Liver (tissue), 9 donors: ENCODE data around the gene FSD1. TPM values are rescaled to one million over a fixed set of nuclear protein-coding genes. Genes with fewer than 3 reads are reported as not detected.

Experiments used
- DNase-seq: peaks from one replicate; pipeline ENCODE4 v3.0.0-alpha.2; 2017; ENCODE audit warnings: low spot score
- H3K27ac ChIP-seq, 2 donors: one replicate each; pipeline ENCODE4 v1.7.0; 2013; ENCODE audit warnings: inconsistent platforms in 2 of 2, low read length in 2 of 2, control low read depth in 1 of 2, low read depth in 1 of 2, mild to moderate bottlenecking in 1 of 2
- H3K27me3 ChIP-seq, 4 donors: one replicate each; pipeline versions ENCODE4 v1.6.1 to v1.7.0; 2013; ENCODE audit warnings: low read length in 3 of 4, inconsistent platforms in 1 of 4, mild to moderate bottlenecking in 1 of 4, moderate library complexity in 1 of 4; ENCODE audit not compliant: control insufficient read depth in 4 of 4, insufficient read depth in 4 of 4
- H3K36me3 ChIP-seq, 4 donors: one replicate each; pipeline versions ENCODE4 v1.6.1 to v1.7.0; 2013; ENCODE audit warnings: low read length in 3 of 4, mild to moderate bottlenecking in 3 of 4, low read depth in 1 of 4, moderate library complexity in 1 of 4; ENCODE audit not compliant: control insufficient read depth in 4 of 4, insufficient read depth in 3 of 4
- H3K4me1 ChIP-seq, 4 donors: one replicate each; pipeline versions ENCODE4 v1.6.1 to v1.7.0; 2013; ENCODE audit warnings: low read length in 3 of 4, mild to moderate bottlenecking in 3 of 4, moderate library complexity in 1 of 4; ENCODE audit not compliant: control insufficient read depth in 4 of 4, insufficient read depth in 4 of 4
- H3K4me3 ChIP-seq, 3 donors: one replicate each; pipeline versions ENCODE4 v1.6.1 to v1.7.0; 2013; ENCODE audit warnings: low read length in 3 of 3, control low read depth in 1 of 3, low read depth in 1 of 3, mild to moderate bottlenecking in 1 of 3
- H3K9ac ChIP-seq, 2 donors: one replicate each; pipeline ENCODE4 v1.7.0; 2013; ENCODE audit warnings: low read length in 2 of 2, mild to moderate bottlenecking in 2 of 2, moderate library complexity in 2 of 2, control low read depth in 1 of 2, low read depth in 1 of 2
- H3K9me3 ChIP-seq, 4 donors: one replicate each; pipeline versions ENCODE4 v1.6.1 to v1.7.0; 2013; ENCODE audit warnings: low read length in 3 of 4; ENCODE audit not compliant: control insufficient read depth in 4 of 4
- EGR1 ChIP-seq, 2 donors: IDR thresholded peaks; 2 replicates each; pipeline ENCODE4 v1.6.1; 2016 to 2018; ENCODE audit warnings: antibody characterized with exemption in 2 of 2, low read depth in 2 of 2
- FOXA1 ChIP-seq: IDR thresholded peaks from 2 replicates; pipeline ENCODE4 v1.6.1; 2016; ENCODE audit warnings: antibody characterized with exemption
- FOXA2 ChIP-seq: IDR thresholded peaks from 2 replicates; pipeline ENCODE4 v1.6.1; 2016; ENCODE audit warnings: antibody characterized with exemption
- GABPA ChIP-seq, 2 donors: IDR thresholded peaks in 1 of 2; conservative IDR thresholded peaks in 1 of 2; 2 replicates each; pipeline ENCODE4 v1.6.1; 2016; ENCODE audit warnings: antibody characterized with exemption in 2 of 2, mild to moderate bottlenecking in 1 of 2, moderate library complexity in 1 of 2
- HNF4A ChIP-seq, 2 donors: conservative IDR thresholded peaks; 2 replicates each; pipeline ENCODE4 v1.6.1; 2016; ENCODE audit warnings: antibody characterized with exemption in 2 of 2, mild to moderate bottlenecking in 2 of 2
- HNF4G ChIP-seq: IDR thresholded peaks from 2 replicates; pipeline ENCODE4 v1.6.1; 2016; ENCODE audit warnings: antibody characterized with exemption
- JUND ChIP-seq, 2 donors: IDR thresholded peaks; 2 replicates each; pipeline ENCODE4 v1.6.1; 2016; ENCODE audit warnings: antibody characterized with exemption in 2 of 2
- NR2F2 ChIP-seq: IDR thresholded peaks from 2 replicates; pipeline ENCODE4 v1.6.1; 2016; ENCODE audit warnings: antibody characterized with exemption
- RAD21 ChIP-seq, 2 donors: IDR thresholded peaks; 2 replicates each; pipeline ENCODE4 v1.6.1; 2016; ENCODE audit warnings: antibody characterized with exemption in 2 of 2, mild to moderate bottlenecking in 2 of 2
- RXRA ChIP-seq, 2 donors: IDR thresholded peaks; 2 replicates each; pipeline ENCODE4 v1.6.1; 2017 to 2018; ENCODE audit warnings: antibody characterized with exemption in 2 of 2, mild to moderate bottlenecking in 1 of 2
- SP1 ChIP-seq: IDR thresholded peaks from 2 replicates; pipeline ENCODE4 v1.6.1; 2018; ENCODE audit warnings: antibody characterized with exemption, mild to moderate bottlenecking
- TAF1 ChIP-seq: conservative IDR thresholded peaks from 2 replicates; pipeline ENCODE4 v1.6.1; 2016; ENCODE audit warnings: antibody characterized with exemption, mild to moderate bottlenecking
- YY1 ChIP-seq: IDR thresholded peaks from 2 replicates; pipeline ENCODE4 v1.6.1; 2016; ENCODE audit warnings: antibody characterized with exemption, mild to moderate bottlenecking
- WGBS: extraction: QIAGEN DNeasy Blood & Tissue Kit; methylation state at CpG from one replicate; pipeline ENCODE4 v1.1.7; 2013; 5-methylcytosine and 5-hydroxymethylcytosine counted together
- polyA plus RNA-seq, 2 donors: library from polyadenylated mRNA; stranded (reverse) in 1 of 2; unstranded in 1 of 2; fragments of 200-250 nt in 1 of 2; fragments of >200 nt in 1 of 2; fragmentation: Nextera tagmentation in 1 of 2; extraction: Ambion mirVana in 1 of 2; gene quantifications; one replicate each; pipeline versions ENCODE4 v1.2.1 to v1.2.3, GENCODE V29; 2013 to 2015
- total RNA-seq, 2 donors: library from RNA; depleted of rRNA; stranded (reverse); fragments of >200 nt; gene quantifications; one replicate each; pipeline ENCODE4 v1.2.3, GENCODE V29; 2014
- TF ChIP-seq, protein P1 (sequence below): IDR thresholded peaks from 2 replicates; pipeline ENCODE4 v1.6.1; 2016; ENCODE audit warnings: antibody characterized with exemption, mild to moderate bottlenecking
- TF ChIP-seq, protein P2 (sequence below): IDR thresholded peaks from 2 replicates; pipeline ENCODE4 v1.6.1; 2016; ENCODE audit warnings: antibody characterized with exemption
- TF ChIP-seq, protein P3 (sequence below): fragments of 150-350 bp; IDR thresholded peaks from 2 replicates; pipeline ENCODE4 v1.5.1; 2017; ENCODE audit warnings: improper control_type of control experiment, low read depth, low read length; ENCODE audit not compliant: missing input control
- TF ChIP-seq, protein P4 (sequence below): IDR thresholded peaks from 2 replicates; pipeline ENCODE4 v1.6.1; 2016; ENCODE audit warnings: antibody characterized with exemption
- TF ChIP-seq, protein P5 (sequence below): IDR thresholded peaks from 2 replicates; pipeline ENCODE4 v1.6.1; 2016; ENCODE audit warnings: antibody characterized with exemption
- donor health status: healthy.
- donor health status: healthy.
- donor health status: healthy.
- donor health status: healthy.
- donor health status: healthy.

Gene FSD1
- total and polyA plus RNA-seq, 4 donors, result 0.05 to 0.92 (median 0.19) TPM; not detected in 1

DNA sequence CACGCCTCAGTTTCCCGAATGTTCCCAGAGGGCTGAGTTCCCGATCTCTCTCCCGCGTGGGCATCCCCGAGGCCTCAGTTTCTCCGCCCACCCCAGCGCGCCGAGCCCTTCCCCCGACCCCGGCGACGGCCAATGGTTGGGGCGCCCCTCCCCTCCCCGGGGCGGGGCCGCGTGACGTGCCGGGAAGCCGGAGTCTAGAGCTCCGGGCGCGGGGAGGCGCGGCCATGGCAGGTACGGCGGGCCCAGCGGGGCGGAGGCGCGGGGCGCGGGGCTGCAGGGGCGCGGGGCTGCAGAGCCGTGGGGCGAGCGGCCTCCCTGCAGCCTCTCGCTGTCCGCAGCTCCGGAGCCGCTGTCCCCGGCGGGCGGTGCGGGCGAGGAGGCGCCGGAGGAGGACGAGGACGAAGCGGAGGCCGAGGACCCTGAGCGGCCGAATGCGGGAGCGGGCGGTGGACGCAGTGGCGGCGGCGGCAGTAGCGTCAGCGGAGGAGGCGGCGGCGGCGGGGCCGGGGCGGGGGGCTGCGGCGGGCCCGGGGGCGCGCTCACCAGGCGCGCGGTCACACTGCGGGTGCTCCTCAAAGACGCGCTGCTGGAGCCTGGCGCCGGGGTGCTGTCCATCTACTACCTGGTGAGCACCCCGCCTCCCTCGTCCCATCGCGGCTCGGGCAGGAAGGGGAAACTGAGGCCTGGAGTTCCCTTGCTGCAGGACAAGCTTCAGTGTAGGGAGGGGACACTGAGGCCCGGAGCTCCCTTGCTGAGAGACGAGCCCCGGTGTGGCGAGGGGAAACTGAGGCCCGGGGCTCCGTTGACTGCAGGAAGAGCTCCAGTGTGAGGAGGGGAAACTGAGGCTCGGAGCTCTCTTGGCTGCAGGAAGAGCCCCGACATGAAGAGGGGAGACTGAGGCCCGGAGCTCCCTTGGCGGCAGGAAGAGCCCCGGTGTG, 39.2 kb downstream of the FSD1 start, which contains the start of gene MPND:
TSS of gene MPND (plus strand) at position 193 of the 938 bp plus-strand sequence. CDS start at position 225, 32 bp downstream.
- Histone ChIP-seq H3K36me3 (peaks cover 0 to 2% (median 0%) of the 10 kb centered on the region in 4 donors), H3K9me3 (no peaks in the 10 kb centered on the region), H3K27ac (peak within 1 kb of the TSS; percentile 93 to 95), H3K4me3 (peak within 1 kb of the TSS; percentile 69 to 84 (median 82)), H3K27me3 (no peaks in the 10 kb centered on the region), H3K4me1 (peaks cover 8 to 57% (median 47%) of the 10 kb centered on the region in 4 donors), H3K9ac (peak within 1 kb of the TSS; percentile 10 to 75)
- DNase-seq, result peak; percentile 92
- TF ChIP-seq, protein P1, sequence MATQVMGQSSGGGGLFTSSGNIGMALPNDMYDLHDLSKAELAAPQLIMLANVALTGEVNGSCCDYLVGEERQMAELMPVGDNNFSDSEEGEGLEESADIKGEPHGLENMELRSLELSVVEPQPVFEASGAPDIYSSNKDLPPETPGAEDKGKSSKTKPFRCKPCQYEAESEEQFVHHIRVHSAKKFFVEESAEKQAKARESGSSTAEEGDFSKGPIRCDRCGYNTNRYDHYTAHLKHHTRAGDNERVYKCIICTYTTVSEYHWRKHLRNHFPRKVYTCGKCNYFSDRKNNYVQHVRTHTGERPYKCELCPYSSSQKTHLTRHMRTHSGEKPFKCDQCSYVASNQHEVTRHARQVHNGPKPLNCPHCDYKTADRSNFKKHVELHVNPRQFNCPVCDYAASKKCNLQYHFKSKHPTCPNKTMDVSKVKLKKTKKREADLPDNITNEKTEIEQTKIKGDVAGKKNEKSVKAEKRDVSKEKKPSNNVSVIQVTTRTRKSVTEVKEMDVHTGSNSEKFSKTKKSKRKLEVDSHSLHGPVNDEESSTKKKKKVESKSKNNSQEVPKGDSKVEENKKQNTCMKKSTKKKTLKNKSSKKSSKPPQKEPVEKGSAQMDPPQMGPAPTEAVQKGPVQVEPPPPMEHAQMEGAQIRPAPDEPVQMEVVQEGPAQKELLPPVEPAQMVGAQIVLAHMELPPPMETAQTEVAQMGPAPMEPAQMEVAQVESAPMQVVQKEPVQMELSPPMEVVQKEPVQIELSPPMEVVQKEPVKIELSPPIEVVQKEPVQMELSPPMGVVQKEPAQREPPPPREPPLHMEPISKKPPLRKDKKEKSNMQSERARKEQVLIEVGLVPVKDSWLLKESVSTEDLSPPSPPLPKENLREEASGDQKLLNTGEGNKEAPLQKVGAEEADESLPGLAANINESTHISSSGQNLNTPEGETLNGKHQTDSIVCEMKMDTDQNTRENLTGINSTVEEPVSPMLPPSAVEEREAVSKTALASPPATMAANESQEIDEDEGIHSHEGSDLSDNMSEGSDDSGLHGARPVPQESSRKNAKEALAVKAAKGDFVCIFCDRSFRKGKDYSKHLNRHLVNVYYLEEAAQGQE, result peak; percentile 36
- no peak for TF ChIP-seq RAD21 (IDR thresholded peaks at IDR 0.05)
- 4% methylated on average over 101 of the region's 101 CpGs for WGBS

DNA sequence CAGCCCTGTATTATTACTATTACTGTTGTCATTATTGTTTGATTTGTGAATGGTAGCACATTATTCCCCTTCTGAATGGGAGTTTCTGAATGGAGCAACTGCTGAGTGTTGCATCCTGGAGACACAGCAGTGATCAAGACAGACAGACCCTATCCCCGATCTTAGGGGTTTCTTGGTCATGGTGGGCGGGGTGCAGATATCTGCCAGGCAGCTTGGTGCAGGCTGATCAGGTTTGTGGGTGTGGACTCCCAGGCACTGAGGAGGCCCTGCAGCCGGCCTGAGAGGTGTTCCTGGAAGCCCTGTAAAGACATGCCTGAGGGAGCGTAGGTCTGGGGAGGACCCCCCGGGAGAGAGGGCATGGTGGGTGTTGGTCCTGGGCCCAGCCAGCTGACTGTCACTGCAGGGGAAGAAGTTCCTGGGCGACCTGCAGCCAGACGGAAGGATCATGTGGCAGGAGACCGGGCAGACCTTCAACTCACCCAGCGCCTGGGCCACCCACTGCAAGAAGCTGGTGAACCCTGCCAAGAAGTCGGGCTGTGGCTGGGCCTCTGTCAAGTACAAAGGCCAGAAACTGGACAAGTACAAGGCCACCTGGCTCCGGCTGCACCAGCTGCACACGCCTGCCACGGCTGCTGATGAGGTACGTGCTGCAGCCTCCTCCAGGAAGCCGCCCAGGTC, 41.1 kb downstream of the FSD1 start:
- Histone ChIP-seq H3K27me3 (no peaks in the 10 kb centered on the region), H3K9me3 (no peaks in the 10 kb centered on the region), H3K4me3 (no peak overlapping the region), H3K9ac (no peak overlapping the region), H3K27ac (peak overlapping the region; percentile 31 to 53), H3K36me3 (peaks cover 0 to 2% (median 0%) of the 10 kb centered on the region in 4 donors), H3K4me1 (peaks cover 8 to 44% (median 34%) of the 10 kb centered on the region in 4 donors)
- peak; percentile 44 for DNase-seq
- WGBS, result 54% methylated on average over 15 of the region's 15 CpGs
- TF ChIP-seq, protein P2, sequence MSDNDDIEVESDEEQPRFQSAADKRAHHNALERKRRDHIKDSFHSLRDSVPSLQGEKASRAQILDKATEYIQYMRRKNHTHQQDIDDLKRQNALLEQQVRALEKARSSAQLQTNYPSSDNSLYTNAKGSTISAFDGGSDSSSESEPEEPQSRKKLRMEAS, result peak; percentile 74
- TF ChIP-seq JUND (IDR thresholded peaks at IDR 0.05), result peak in 1 of 2 donors; percentile 30
- no peak for TF ChIP-seq RAD21 (IDR thresholded peaks at IDR 0.05)
- TF ChIP-seq SP1, result peak; percentile 51
- peak in 1 of 2 donors; percentile 51 for TF ChIP-seq EGR1 (IDR thresholded peaks at IDR 0.05; ENCODE audit: low read depth in 2 of 2)
- peak; percentile 25 for TF ChIP-seq FOXA2
- peak; percentile 80 to 92 for TF ChIP-seq HNF4A (conservative IDR thresholded peaks at IDR 0.05)
- TF ChIP-seq, protein P3, sequence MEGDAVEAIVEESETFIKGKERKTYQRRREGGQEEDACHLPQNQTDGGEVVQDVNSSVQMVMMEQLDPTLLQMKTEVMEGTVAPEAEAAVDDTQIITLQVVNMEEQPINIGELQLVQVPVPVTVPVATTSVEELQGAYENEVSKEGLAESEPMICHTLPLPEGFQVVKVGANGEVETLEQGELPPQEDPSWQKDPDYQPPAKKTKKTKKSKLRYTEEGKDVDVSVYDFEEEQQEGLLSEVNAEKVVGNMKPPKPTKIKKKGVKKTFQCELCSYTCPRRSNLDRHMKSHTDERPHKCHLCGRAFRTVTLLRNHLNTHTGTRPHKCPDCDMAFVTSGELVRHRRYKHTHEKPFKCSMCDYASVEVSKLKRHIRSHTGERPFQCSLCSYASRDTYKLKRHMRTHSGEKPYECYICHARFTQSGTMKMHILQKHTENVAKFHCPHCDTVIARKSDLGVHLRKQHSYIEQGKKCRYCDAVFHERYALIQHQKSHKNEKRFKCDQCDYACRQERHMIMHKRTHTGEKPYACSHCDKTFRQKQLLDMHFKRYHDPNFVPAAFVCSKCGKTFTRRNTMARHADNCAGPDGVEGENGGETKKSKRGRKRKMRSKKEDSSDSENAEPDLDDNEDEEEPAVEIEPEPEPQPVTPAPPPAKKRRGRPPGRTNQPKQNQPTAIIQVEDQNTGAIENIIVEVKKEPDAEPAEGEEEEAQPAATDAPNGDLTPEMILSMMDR, result no peak
- TF ChIP-seq NR2F2, result no peak
- TF ChIP-seq, protein P4, sequence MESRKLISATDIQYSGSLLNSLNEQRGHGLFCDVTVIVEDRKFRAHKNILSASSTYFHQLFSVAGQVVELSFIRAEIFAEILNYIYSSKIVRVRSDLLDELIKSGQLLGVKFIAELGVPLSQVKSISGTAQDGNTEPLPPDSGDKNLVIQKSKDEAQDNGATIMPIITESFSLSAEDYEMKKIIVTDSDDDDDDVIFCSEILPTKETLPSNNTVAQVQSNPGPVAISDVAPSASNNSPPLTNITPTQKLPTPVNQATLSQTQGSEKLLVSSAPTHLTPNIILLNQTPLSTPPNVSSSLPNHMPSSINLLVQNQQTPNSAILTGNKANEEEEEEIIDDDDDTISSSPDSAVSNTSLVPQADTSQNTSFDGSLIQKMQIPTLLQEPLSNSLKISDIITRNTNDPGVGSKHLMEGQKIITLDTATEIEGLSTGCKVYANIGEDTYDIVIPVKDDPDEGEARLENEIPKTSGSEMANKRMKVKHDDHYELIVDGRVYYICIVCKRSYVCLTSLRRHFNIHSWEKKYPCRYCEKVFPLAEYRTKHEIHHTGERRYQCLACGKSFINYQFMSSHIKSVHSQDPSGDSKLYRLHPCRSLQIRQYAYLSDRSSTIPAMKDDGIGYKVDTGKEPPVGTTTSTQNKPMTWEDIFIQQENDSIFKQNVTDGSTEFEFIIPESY, result no peak
- TF ChIP-seq RXRA (IDR thresholded peaks at IDR 0.05), result peak; percentile 45 to 91
- no peak for TF ChIP-seq GABPA (IDR thresholded peaks at IDR 0.05 in 1 of 2, conservative IDR thresholded peaks at IDR 0.05 in 1 of 2)
- peak; percentile 66 for TF ChIP-seq FOXA1
- no peak for TF ChIP-seq TAF1
- no peak for TF ChIP-seq YY1
- TF ChIP-seq, protein P5, sequence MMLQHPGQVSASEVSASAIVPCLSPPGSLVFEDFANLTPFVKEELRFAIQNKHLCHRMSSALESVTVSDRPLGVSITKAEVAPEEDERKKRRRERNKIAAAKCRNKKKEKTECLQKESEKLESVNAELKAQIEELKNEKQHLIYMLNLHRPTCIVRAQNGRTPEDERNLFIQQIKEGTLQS, result no peak
- peak; percentile 8 for TF ChIP-seq HNF4G
- TF ChIP-seq, protein P1, result peak; percentile 48
